ENCODE measurements around the gene WDTC1. TPM values are rescaled to one million over a fixed set of nuclear protein-coding genes. Genes with fewer than 3 reads are reported as not detected.

Gene WDTC1
- total and polyA plus RNA-seq, 9 donors, result 20.2 to 43.9 (median 29.2) TPM

DNA sequence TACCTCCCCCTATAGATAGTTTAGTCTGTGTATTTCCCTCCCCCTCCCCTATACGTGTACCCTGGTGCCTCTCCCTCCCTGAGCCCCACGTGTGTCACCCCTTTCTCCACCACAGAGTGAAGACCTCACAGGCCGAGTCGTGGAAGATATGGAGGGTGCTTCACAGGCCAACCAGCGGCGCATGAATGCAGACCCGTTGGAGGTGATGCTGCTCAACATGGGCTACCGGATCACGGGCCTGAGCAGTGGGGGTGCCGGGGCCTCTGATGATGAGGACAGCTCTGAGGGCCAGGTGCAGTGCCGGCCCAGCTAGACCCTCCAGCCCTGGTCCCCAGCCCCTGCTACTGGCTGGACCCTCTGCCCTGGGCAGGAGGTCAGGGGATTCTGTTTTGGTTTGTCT, 71.6 kb downstream of the WDTC1 start:
- no peak overlapping the region for H3K4me3 ChIP-seq
- H3K9me3 ChIP-seq, result no peaks in the 10 kb centered on the region
- no peaks in the 10 kb centered on the region for H3K4me1 ChIP-seq (ENCODE audit: insufficient read depth)
- no peak overlapping the region for H3K27ac ChIP-seq
- TF ChIP-seq POLR2A (IDR thresholded peaks at IDR 0.05) (no peak), EP300 (IDR thresholded peaks at IDR 0.05) (no peak)
- TF ChIP-seq, protein P1, sequence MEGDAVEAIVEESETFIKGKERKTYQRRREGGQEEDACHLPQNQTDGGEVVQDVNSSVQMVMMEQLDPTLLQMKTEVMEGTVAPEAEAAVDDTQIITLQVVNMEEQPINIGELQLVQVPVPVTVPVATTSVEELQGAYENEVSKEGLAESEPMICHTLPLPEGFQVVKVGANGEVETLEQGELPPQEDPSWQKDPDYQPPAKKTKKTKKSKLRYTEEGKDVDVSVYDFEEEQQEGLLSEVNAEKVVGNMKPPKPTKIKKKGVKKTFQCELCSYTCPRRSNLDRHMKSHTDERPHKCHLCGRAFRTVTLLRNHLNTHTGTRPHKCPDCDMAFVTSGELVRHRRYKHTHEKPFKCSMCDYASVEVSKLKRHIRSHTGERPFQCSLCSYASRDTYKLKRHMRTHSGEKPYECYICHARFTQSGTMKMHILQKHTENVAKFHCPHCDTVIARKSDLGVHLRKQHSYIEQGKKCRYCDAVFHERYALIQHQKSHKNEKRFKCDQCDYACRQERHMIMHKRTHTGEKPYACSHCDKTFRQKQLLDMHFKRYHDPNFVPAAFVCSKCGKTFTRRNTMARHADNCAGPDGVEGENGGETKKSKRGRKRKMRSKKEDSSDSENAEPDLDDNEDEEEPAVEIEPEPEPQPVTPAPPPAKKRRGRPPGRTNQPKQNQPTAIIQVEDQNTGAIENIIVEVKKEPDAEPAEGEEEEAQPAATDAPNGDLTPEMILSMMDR (IDR thresholded peaks at IDR 0.05), result no peak
- intact Hi-C loops (cut with DNase I), result loop anchor here in 1 of 4 donors (10.0 kb wide), 1 partner anchor 49 kb away; no protein-coding TSS in a partner anchor
- no peaks in the 10 kb centered on the region for H3K27me3 ChIP-seq
- WGBS, 3 donors, result 82 to 83% (median 83%) methylated on average over 11 of the region's 11 CpGs
- DNase-seq, result no peak
- H3K36me3 ChIP-seq, result no peaks in the 10 kb centered on the region

DNA sequence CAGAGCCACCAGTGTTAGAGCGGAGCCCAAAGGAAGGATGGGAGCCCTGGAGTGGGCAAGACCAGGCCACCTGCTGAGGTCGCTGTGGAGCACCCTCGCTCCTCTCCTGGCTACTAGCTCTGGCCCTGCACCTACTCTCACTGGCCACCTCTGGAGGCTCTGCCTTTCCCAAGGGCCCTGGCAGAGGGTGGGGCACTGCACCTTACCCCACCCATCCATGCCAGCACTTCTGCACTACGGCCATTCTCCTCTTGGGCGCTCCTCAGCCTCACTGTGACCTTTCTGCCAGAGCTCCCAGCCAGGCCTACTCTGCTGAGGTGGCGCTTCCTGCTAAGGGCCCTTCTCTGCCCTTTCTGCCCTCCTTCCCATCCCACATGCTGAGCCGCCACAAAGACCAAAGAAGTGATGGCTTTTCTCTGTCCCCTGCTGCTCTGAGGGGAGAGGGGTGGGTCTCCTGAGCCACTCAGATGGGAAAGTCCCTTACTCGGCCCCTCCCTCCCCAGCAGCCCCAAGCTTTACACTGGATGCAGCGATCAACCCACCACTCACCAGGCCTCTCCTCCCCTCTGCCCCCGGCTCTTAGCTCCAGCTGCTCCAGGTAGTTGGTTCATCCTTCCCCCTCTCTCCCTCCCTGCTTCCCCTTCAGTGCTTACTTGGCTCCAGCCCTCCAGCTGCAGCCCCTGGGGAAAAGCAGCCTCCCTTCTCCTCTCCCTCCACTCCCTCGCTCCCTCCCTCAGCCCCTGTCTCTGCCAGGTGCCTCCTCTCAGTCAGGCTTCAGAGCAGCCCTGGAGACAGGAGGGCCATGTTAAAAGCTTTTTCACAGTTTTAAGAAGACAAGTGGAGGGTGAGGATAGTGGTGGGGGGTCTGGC, 72.7 kb downstream of the WDTC1 start:
- Histone ChIP-seq H3K4me1 (ENCODE audit: insufficient read depth) (no peaks in the 10 kb centered on the region), H3K9me3 (no peaks in the 10 kb centered on the region), H3K4me3 (no peak overlapping the region), H3K27ac (no peak overlapping the region), H3K36me3 (no peaks in the 10 kb centered on the region), H3K27me3 (no peaks in the 10 kb centered on the region)
- TF ChIP-seq POLR2A (IDR thresholded peaks at IDR 0.05), result no peak
- WGBS, 3 donors, result 79 to 82% (median 82%) methylated on average over 11 of the region's 11 CpGs
- intact Hi-C loops (cut with DNase I), result loop anchor here in 1 of 4 donors (10.0 kb wide), 1 partner anchor 48 kb away; no protein-coding TSS in a partner anchor
- no peak for DNase-seq

DNA sequence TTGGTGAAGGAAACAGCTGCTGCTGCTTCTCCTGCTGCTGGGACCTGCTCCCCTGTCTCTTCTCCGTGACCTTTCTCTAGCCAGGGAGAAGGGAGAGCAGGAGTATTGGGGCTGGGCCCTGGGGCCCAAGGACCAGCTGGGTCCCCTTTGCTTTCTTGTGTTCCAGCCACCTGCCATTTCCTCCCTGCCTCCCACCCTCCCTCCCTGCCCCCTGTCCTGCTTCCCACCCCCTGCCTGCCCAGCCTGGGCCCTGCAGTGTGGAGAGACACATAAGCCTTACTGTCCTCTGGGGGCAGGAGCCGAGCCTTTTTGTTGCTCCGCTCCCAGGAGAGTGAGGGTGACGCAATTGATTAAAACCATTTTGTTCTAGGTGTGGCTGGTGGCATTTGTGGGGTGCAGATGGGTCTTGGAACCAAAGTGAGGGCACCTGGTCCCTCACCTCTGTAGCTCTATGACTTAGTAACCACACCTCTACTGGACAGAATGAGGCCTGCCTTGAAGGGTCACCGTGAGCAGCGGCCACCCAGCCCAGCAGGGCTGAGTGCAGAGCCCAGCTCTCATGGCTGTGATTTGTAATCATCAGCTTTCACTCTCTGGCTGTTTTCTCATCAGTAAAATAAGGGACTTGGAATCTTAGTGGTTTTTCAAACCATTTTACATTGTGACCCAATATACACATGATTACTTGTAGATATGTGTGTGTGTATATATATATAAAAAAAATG, 73.6 kb downstream of the WDTC1 start:
- intact Hi-C loops (cut with DNase I), result loop anchor here in 1 of 4 donors (10.0 kb wide), 1 partner anchor 47 kb away; no protein-coding TSS in a partner anchor
- Histone ChIP-seq H3K9me3 (no peaks in the 10 kb centered on the region), H3K4me3 (no peak overlapping the region), H3K27ac (no peak overlapping the region), H3K36me3 (no peaks in the 10 kb centered on the region), H3K27me3 (no peaks in the 10 kb centered on the region), H3K4me1 (ENCODE audit: insufficient read depth) (no peaks in the 10 kb centered on the region)
- WGBS, 3 donors, result 83 to 89% (median 88%) methylated on average over 6 of the region's 6 CpGs
- TF ChIP-seq EP300 (IDR thresholded peaks at IDR 0.05), result no peak
- TF ChIP-seq, protein P1 (IDR thresholded peaks at IDR 0.05), result no peak
- no peak for TF ChIP-seq POLR2A (IDR thresholded peaks at IDR 0.05)
- DNase-seq, result no peak

DNA sequence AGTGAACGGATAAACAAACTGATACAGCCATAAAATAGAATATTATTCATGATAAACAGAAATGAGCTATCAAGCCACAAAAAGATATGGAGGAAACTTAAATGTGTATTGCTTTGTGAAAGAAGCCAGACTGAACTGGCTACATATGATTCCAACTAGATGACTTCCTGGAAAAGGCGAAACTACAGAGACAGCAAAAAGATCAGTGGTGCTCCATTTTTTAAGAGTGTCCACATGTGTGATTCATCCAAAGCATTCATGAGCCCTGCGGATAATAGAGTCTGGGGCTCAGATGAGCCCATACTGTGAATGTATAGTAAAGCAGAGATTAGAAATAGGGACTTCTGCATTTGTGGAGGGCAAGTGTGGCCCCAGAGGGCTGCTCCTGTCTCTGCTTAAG, 79.7 kb downstream of the WDTC1 start:
- Histone ChIP-seq H3K36me3 (no peaks in the 10 kb centered on the region), H3K9me3 (no peaks in the 10 kb centered on the region), H3K4me3 (no peak overlapping the region), H3K27ac (no peak overlapping the region), H3K27me3 (no peaks in the 10 kb centered on the region), H3K4me1 (ENCODE audit: insufficient read depth) (no peaks in the 10 kb centered on the region)
- TF ChIP-seq EP300 (IDR thresholded peaks at IDR 0.05) (no peak), POLR2A (IDR thresholded peaks at IDR 0.05) (no peak)
- TF ChIP-seq, protein P1 (IDR thresholded peaks at IDR 0.05), result no peak
- WGBS, 3 donors, result 59 to 67% (median 64%) methylated on average over 3 of the region's 3 CpGs
- intact Hi-C loops (cut with DNase I), result no loop called here
- DNase-seq, result no peak

All from ovary (tissue), 9 donors.